OCI-LY7 (cell line): ENCODE data around the gene BGLAP. TPM values are rescaled to one million over a fixed set of nuclear protein-coding genes. Genes with fewer than 3 reads are reported as not detected.

Experiments
- BruUV-seq: library from RNA; stranded (reverse); fragments of 400-500 nt; replicated peaks from 2 replicates; lab custom pipeline; 2021; lab: Mats Ljungman, UMichigan
- CTCF ChIA-PET: fragments of 300-600 bp; sonication (Branson Sonifier 250); formaldehyde crosslinking; loops from one replicate; lab custom pipeline; 2022; ENCODE audit warnings: antibody characterized with exemption; ENCODE audit not compliant: unreplicated experiment; lab: Charles Lee
- POLR2A ChIA-PET: fragments of 300-600 bp; sonication (Branson Sonifier 250); formaldehyde crosslinking; loops from one replicate; lab custom pipeline; 2022; ENCODE audit warnings: antibody characterized with exemption; lab: Charles Lee
- DNase-seq: peaks from one replicate; pipeline ENCODE4 v3.0.0-alpha.2; 2015; ENCODE audit warnings: low spot score
- H2AFZ ChIP-seq: fragments of 200-600 bp; sonication (generic), shearing (Covaris generic); 2 replicates; pipeline ENCODE4 v1.6.1; 2014; ENCODE audit warnings: mild to moderate bottlenecking, antibody characterized with exemption, low read length, moderate library complexity
- H3K27ac ChIP-seq: fragments of 200-600 bp; sonication (generic); 2 replicates; pipeline ENCODE4 v1.5.1; 2014; ENCODE audit warnings: mixed run types, low read depth, mild to moderate bottlenecking, moderate library complexity, low read length, inconsistent platforms; ENCODE audit not compliant: poor library complexity, severe bottlenecking
- H3K36me3 ChIP-seq: fragments of 200-600 bp; sonication (generic); 2 replicates; pipeline ENCODE4 v1.6.1; 2014; ENCODE audit warnings: mild to moderate bottlenecking, antibody characterized with exemption, low read length, moderate library complexity, mixed read lengths; ENCODE audit not compliant: insufficient read depth
- H3K4me1 ChIP-seq: fragments of 200-600 bp; sonication (generic); 2 replicates; pipeline ENCODE4 v1.5.1; 2014; ENCODE audit warnings: mild to moderate bottlenecking, low read length; ENCODE audit not compliant: insufficient read depth, poor library complexity, severe bottlenecking
- H3K4me2 ChIP-seq: fragments of 200-600 bp; sonication (generic); 2 replicates; pipeline ENCODE4 v1.6.1; 2014; ENCODE audit warnings: mild to moderate bottlenecking, low read length
- H3K4me3 ChIP-seq: fragments of 200-600 bp; sonication (generic); 2 replicates; pipeline ENCODE4 v1.5.1; 2014; ENCODE audit warnings: mild to moderate bottlenecking, low read depth, low read length; ENCODE audit not compliant: poor library complexity, severe bottlenecking
- H3K79me2 ChIP-seq: fragments of 200-600 bp; sonication (generic); 2 replicates; pipeline ENCODE4 v1.6.1; 2016; ENCODE audit warnings: low read depth, mild to moderate bottlenecking, low read length, moderate library complexity, mixed read lengths; ENCODE audit not compliant: insufficient read depth
- H3K9me2 ChIP-seq: fragments of 200-600 bp; sonication (generic); 2 replicates; pipeline ENCODE4 v1.6.1; 2016; ENCODE audit warnings: mild to moderate bottlenecking, low read length, mixed read lengths; ENCODE audit not compliant: insufficient read depth
- H3K9me3 ChIP-seq: fragments of 200-600 bp; sonication (generic); 2 replicates; pipeline ENCODE4 v1.6.1; 2014; ENCODE audit warnings: mild to moderate bottlenecking, mixed run types, low read length, mixed read lengths
- H4K20me1 ChIP-seq: fragments of 200-600 bp; sonication (generic); 2 replicates; pipeline ENCODE4 v1.6.1; 2014; ENCODE audit warnings: mild to moderate bottlenecking, antibody characterized with exemption, low read length, moderate library complexity, mixed read lengths; ENCODE audit not compliant: insufficient read depth
- CTCF ChIP-seq: fragments of 200-600 bp; sonication (generic); conservative IDR thresholded peaks from 2 replicates; pipeline ENCODE4 v1.5.1; 2014; ENCODE audit warnings: mild to moderate bottlenecking, antibody characterized with exemption, low read length, moderate library complexity, mixed read lengths
- EZH2phosphoT487 ChIP-seq: fragments of 200-600 bp; sonication (generic); IDR thresholded peaks from 2 replicates; pipeline ENCODE4 v1.6.1; 2018; ENCODE audit warnings: low read depth, borderline replicate concordance, mild to moderate bottlenecking, mixed run types, antibody characterized with exemption, low read length, moderate library complexity, mixed read lengths
- intact Hi-C: fragments of 100-400 bp; cut with micrococcal nuclease; formaldehyde crosslinking; loops from one replicate; pipeline ENCODE4 v1.10.0; 2022; ENCODE audit not compliant: unreplicated experiment
- total RNA-seq, 2 experiments: library from RNA; depleted of rRNA in 1 of 2; stranded (reverse); fragments of >200 nt in 1 of 2; shearing (Covaris generic) in 1 of 2; gene quantifications; 2 replicates each; pipeline ENCODE4 v1.2.3, GENCODE V29; 2014 to 2022

Gene BGLAP
- total RNA-seq, 2 experiments from 2014 or later: 3.7 to 6.0 TPM

- H3K9me3 ChIP-seq: no peaks in the 10 kb centered on the region
- BruUV-seq: no TSS peak
- no peak overlapping the region for H3K4me3 ChIP-seq
- H2AFZ ChIP-seq: no peak overlapping the region
- H4K20me1 ChIP-seq: no peaks in the 10 kb centered on the region
- H3K9me2 ChIP-seq: no peaks in the 10 kb centered on the region
- no peaks in the 10 kb centered on the region for H3K79me2 ChIP-seq
- H3K4me2 ChIP-seq: no peak overlapping the region
- H3K4me1 ChIP-seq: no peaks in the 10 kb centered on the region
- intact Hi-C loops: no loop called here
- TF ChIP-seq EZH2phosphoT487: no peak
- H3K36me3 ChIP-seq: peaks cover 52% of the 10 kb centered on the region; the same call in 1 of the 2 replicates
- H3K27ac ChIP-seq: no peak overlapping the region
- DNase-seq: no peak
- ChIA-PET CTCF (no interaction called here), POLR2A (interaction anchor here (0.6 kb wide), 1 partner anchor 44 kb away, joined by 3 read pairs; no protein-coding TSS in a partner anchor)
Measured at GRCh38 chr1:156238248-156238647, 3.7 kb upstream of the BGLAP start.

GRCh38 chr1:156241311-156241811 lies 623 bp upstream of the BGLAP start:
- CTCF ChIA-PET: no interaction called here
- peaks cover 32% of the 10 kb centered on the region; the same call in 1 of the 2 replicates for H3K36me3 ChIP-seq
- no peak overlapping the region for H3K27ac ChIP-seq

GRCh38 chr1:156242738-156243137 lies 754 bp downstream of the BGLAP start:
- Histone ChIP-seq H2AFZ (no peak overlapping the region), H3K4me1 (no peaks in the 10 kb centered on the region), H3K9me2 (no peaks in the 10 kb centered on the region), H3K79me2 (no peaks in the 10 kb centered on the region), H3K4me2 (no peak overlapping the region), H3K36me3 (peaks cover 24% of the 10 kb centered on the region; the same call in 1 of the 2 replicates), H4K20me1 (no peaks in the 10 kb centered on the region; the same call in 1 of the 2 replicates), H3K9me3 (no peaks in the 10 kb centered on the region), H3K4me3 (no peak overlapping the region), H3K27ac (no peak overlapping the region)
- POLR2A ChIA-PET: interaction anchor here (0.9 kb wide), 1 partner anchor 10 kb away, joined by 3 read pairs; no protein-coding TSS in a partner anchor
- CTCF ChIA-PET: no interaction called here
- TF ChIP-seq CTCF: no peak
- TF ChIP-seq EZH2phosphoT487: no peak
- intact Hi-C loops: no loop called here
- DNase-seq: no peak
- BruUV-seq: no TSS peak

More at GRCh38 chr1:156241311-156241811, 623 bp upstream of the BGLAP start:
- intact Hi-C loops: no loop called here
- Histone ChIP-seq H3K4me2 (no peak overlapping the region), H3K9me2 (no peaks in the 10 kb centered on the region), H3K4me1 (no peaks in the 10 kb centered on the region), H4K20me1 (no peaks in the 10 kb centered on the region; the same call in 1 of the 2 replicates), H2AFZ (no peak overlapping the region), H3K4me3 (no peak overlapping the region), H3K9me3 (no peaks in the 10 kb centered on the region), H3K79me2 (no peaks in the 10 kb centered on the region)
- POLR2A ChIA-PET: no interaction called here
- no peak for TF ChIP-seq EZH2phosphoT487
- TF ChIP-seq CTCF: no peak
- DNase-seq: no peak
- no TSS peak for BruUV-seq
